Ishikawa (cell line): Measurements from ENCODE around the gene CAMK1D.

ENCODE experiments used
- EP300 ChIP-seq: IDR thresholded peaks from 2 replicates; pipeline ENCODE4 v1.6.1; 2012; ENCODE audit warnings: borderline replicate concordance
- FOXM1 ChIP-seq: IDR thresholded peaks from 2 replicates; pipeline ENCODE4 v1.6.1; 2012; ENCODE audit warnings: low read depth, borderline replicate concordance
- MAX ChIP-seq: IDR thresholded peaks from 2 replicates; pipeline ENCODE4 v1.6.1; 2012
- NFIC ChIP-seq: IDR thresholded peaks from 2 replicates; pipeline ENCODE4 v1.6.1; 2012
- RAD21 ChIP-seq: IDR thresholded peaks from 2 replicates; pipeline ENCODE4 v1.6.1; 2012; ENCODE audit warnings: low read depth
- REST ChIP-seq: IDR thresholded peaks from 2 replicates; pipeline ENCODE4 v1.6.1; 2012; ENCODE audit warnings: low read depth, mild to moderate bottlenecking
- TAF1 ChIP-seq: IDR thresholded peaks from 2 replicates; pipeline ENCODE4 v1.6.1; 2012; ENCODE audit warnings: low read depth, mild to moderate bottlenecking
- USF1 ChIP-seq: IDR thresholded peaks from 2 replicates; pipeline ENCODE4 v1.6.1; 2012
- YY1 ChIP-seq: IDR thresholded peaks from 2 replicates; pipeline ENCODE4 v1.6.1; 2012; ENCODE audit warnings: low read depth
- ZBTB7A ChIP-seq: IDR thresholded peaks from 2 replicates; pipeline ENCODE4 v1.6.1; 2012; ENCODE audit warnings: low read depth

- no peak for TF ChIP-seq EP300
- no peak for TF ChIP-seq RAD21
- TF ChIP-seq NFIC = no peak
- TF ChIP-seq YY1 = no peak
- no peak for TF ChIP-seq FOXM1
- TF ChIP-seq REST = no peak
- no peak for TF ChIP-seq USF1
- no peak for TF ChIP-seq TAF1
- TF ChIP-seq MAX = no peak
- TF ChIP-seq ZBTB7A = no peak
These were observed 153.4 kb downstream of the CAMK1D start for GRCh38 chr10:12502526-12503274.
